ENCODE data around the gene CDC42SE2.

Gene CDC42SE2

GRCh38 chr5:131302506-131302905 is 38.7 kb downstream of the CDC42SE2 start:
- no peak overlapping the region for H3K4me2 ChIP-seq (ENCODE audit: low read depth, low read length, poor library complexity, severe bottlenecking)
- no peak overlapping the region for H3K27ac ChIP-seq (ENCODE audit: low read depth, low read length)
- no peak overlapping the region for H3K4me3 ChIP-seq (ENCODE audit: insufficient read depth, low read length, poor library complexity, severe bottlenecking)
- H4K20me1 ChIP-seq (ENCODE audit: low read depth, low read length) = peaks cover 27% of the 10 kb centered on the region
- H2AFZ ChIP-seq (ENCODE audit: low read depth, low read length, severe bottlenecking) = no peak overlapping the region
- H3K9ac ChIP-seq (ENCODE audit: low read length) = no peak overlapping the region
- no peaks in the 10 kb centered on the region for H3K27me3 ChIP-seq (ENCODE audit: low read length)
- peaks cover 92% of the 10 kb centered on the region for H3K79me2 ChIP-seq (ENCODE audit: insufficient read depth, low read length)
- TF ChIP-seq EZH2phosphoT487 (conservative IDR thresholded peaks at IDR 0.05; ENCODE audit: low read length) = no peak
- no peak for TF ChIP-seq CTCF (IDR thresholded peaks at IDR 0.05; ENCODE audit: insufficient read depth, low read length, poor library complexity, severe bottlenecking)
- 0 out of 2 replicates have a peak, but pooled peaks cover 5% of the 10 kb centered on the region for H3K36me3 ChIP-seq (ENCODE audit: low read length)
- no peaks in the 10 kb centered on the region for H3K9me3 ChIP-seq (ENCODE audit: insufficient read depth, low read length)
- H3K9me2 ChIP-seq (replicated peaks; ENCODE audit: insufficient read depth, low read length) = no peaks in the 10 kb centered on the region
- H3F3A ChIP-seq (ENCODE audit: insufficient read depth) = no peaks in the 10 kb centered on the region; the same call in 1 of the 2 replicates

- Histone ChIP-seq H3K36me3 (ENCODE audit: low read length) (0 out of 2 replicates have a peak, but pooled peaks cover 5% of the 10 kb centered on the region), H3K27ac (ENCODE audit: low read depth, low read length) (no peak overlapping the region), H4K20me1 (ENCODE audit: low read depth, low read length) (peaks cover 26% of the 10 kb centered on the region), H3K9me2 (replicated peaks; ENCODE audit: insufficient read depth, low read length) (no peaks in the 10 kb centered on the region), H3K9ac (ENCODE audit: low read length) (no peak overlapping the region), H3K4me2 (ENCODE audit: low read depth, low read length, poor library complexity, severe bottlenecking) (no peak overlapping the region), H2AFZ (ENCODE audit: low read depth, low read length, severe bottlenecking) (no peak overlapping the region), H3K79me2 (ENCODE audit: insufficient read depth, low read length) (peaks cover 85% of the 10 kb centered on the region), H3K9me3 (ENCODE audit: insufficient read depth, low read length) (no peaks in the 10 kb centered on the region), H3K4me3 (ENCODE audit: insufficient read depth, low read length, poor library complexity, severe bottlenecking) (no peak overlapping the region), H3K27me3 (ENCODE audit: low read length) (no peaks in the 10 kb centered on the region), H3F3A (ENCODE audit: insufficient read depth) (no peaks in the 10 kb centered on the region; the same call in 1 of the 2 replicates)
- TF ChIP-seq EZH2phosphoT487 (conservative IDR thresholded peaks at IDR 0.05; ENCODE audit: low read length) (no peak), CTCF (IDR thresholded peaks at IDR 0.05; ENCODE audit: insufficient read depth, low read length, poor library complexity, severe bottlenecking) (no peak)
Measured at GRCh38 chr5:131303537-131303936, 39.7 kb downstream of the CDC42SE2 start.

- Histone ChIP-seq H3K79me2 (ENCODE audit: insufficient read depth, low read length) (peaks cover 76% of the 10 kb centered on the region), H3K9ac (ENCODE audit: low read length) (no peak overlapping the region), H3K9me3 (ENCODE audit: insufficient read depth, low read length) (no peaks in the 10 kb centered on the region), H3K4me2 (ENCODE audit: low read depth, low read length, poor library complexity, severe bottlenecking) (no peak overlapping the region), H3K27ac (ENCODE audit: low read depth, low read length) (no peak overlapping the region), H2AFZ (ENCODE audit: low read depth, low read length, severe bottlenecking) (no peak overlapping the region), H3K36me3 (ENCODE audit: low read length) (0 out of 2 replicates have a peak, but pooled peaks cover 5% of the 10 kb centered on the region), H4K20me1 (ENCODE audit: low read depth, low read length) (peaks cover 21% of the 10 kb centered on the region), H3F3A (ENCODE audit: insufficient read depth) (no peaks in the 10 kb centered on the region; the same call in 1 of the 2 replicates), H3K9me2 (replicated peaks; ENCODE audit: insufficient read depth, low read length) (no peaks in the 10 kb centered on the region), H3K27me3 (ENCODE audit: low read length) (no peaks in the 10 kb centered on the region), H3K4me3 (ENCODE audit: insufficient read depth, low read length, poor library complexity, severe bottlenecking) (no peak overlapping the region)
- no peak for TF ChIP-seq EZH2phosphoT487 (conservative IDR thresholded peaks at IDR 0.05; ENCODE audit: low read length)
- no peak for TF ChIP-seq CTCF (IDR thresholded peaks at IDR 0.05; ENCODE audit: insufficient read depth, low read length, poor library complexity, severe bottlenecking)
Measured at GRCh38 chr5:131304414-131304813, 40.6 kb downstream of the CDC42SE2 start.
